GM19193 (cell line): ENCODE data around the gene ITGA1.

ENCODE experiments used
- POLR2A ChIP-seq: IDR thresholded peaks from 4 replicates; pipeline ENCODE4 v1.6.1; 2011; ENCODE audit not compliant: insufficient read depth, insufficient read length; ENCODE audit errors: extremely low read depth

Gene ITGA1

GRCh38 chr5:52989025-52989780, 201.5 kb downstream of the ITGA1 start, which contains the start of gene ITGA2:
ITGA2 (plus strand) TSS chr5:52989352; CDS start chr5:52989469, 117 bp downstream.
- no peak for TF ChIP-seq POLR2A

DNA sequence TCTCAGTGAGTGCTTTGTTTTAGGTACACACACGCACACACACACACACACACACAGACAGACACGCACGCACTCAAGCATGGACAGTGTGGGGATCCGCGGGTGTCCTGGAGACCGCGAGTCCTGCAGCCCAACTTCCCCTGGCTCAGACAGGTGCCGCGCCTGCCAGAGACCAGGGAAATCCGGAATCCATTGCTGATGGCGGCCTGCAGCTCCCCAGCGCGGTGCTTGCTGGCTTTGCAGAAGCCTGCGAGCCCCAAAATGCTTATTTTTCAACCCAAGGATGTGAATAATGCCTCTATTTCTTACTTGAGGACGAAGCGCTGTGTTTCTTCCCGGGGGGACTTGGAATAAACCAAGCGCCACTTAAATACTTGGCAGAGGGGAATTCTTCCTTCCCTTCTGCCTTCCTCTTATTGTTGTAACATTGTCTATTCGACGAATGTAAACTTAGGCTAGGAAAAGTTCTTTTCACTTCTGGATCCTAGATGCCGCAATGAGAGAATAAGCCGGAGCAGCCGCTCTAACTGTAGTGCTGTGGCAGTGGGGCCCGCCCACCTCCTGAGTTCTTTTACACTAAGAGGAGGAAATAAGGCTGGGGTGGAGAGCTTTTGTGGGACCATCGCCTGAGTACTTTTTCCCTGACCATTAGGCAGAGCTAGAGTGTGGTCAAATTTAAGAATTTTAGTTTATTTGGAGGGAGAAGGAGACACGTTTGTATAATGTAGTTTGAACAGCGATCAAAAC, 202.2 kb downstream of the ITGA1 start:
- no peak for TF ChIP-seq POLR2A

- no peak for TF ChIP-seq POLR2A
Measured at GRCh38 chr5:52990528-52990925, 202.8 kb downstream of the ITGA1 start.

DNA sequence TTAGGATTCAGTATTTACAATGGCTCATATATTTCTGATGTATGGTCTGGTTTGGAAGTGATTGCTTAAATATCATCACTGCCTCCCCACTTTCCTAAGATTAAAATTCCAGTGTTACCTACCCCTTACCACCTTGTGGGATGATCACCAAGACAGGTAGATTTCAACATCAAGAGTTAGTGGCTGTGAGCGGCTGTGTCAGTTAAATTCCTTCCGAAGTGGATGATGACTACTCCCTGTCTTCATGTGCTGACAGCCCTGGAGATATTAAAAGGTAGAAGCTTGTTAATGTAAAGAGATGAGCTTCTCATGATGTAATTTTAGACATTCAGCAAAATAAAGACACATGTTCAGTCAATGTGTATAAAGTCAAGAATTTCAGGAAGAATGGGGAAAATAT, 205.7 kb downstream of the ITGA1 start:
- no peak for TF ChIP-seq POLR2A

- TF ChIP-seq POLR2A = no peak
Measured at GRCh38 chr5:52994266-52994665, 206.6 kb downstream of the ITGA1 start.

GRCh38 chr5:52995095-52995494, 207.4 kb downstream of the ITGA1 start:
- no peak for TF ChIP-seq POLR2A

DNA sequence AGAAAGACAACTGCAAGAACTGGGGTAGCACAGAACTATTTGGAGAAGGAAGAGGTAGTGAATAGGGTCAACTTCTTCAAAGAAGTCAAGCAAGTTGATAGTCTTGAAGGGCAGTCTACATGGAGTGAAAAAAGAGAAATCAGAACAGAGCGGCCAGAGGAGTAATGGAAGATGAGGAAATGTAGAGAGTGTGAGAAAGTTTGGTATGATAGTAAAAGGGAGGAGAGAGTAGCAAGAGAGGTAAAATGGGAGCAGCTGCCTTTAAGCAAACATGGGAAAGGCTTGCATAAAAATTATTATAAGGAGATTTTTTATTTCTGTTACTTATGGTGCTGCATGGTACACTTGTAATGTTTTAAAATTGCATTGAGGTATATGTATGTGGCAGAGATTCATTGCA, 208.2 kb downstream of the ITGA1 start:
- TF ChIP-seq POLR2A = no peak

- TF ChIP-seq POLR2A = no peak
Measured at GRCh38 chr5:52996979-52997378, 209.3 kb downstream of the ITGA1 start.

GRCh38 chr5:52997424-52997823, 209.7 kb downstream of the ITGA1 start:
- TF ChIP-seq POLR2A = no peak

- no peak for TF ChIP-seq POLR2A
Measured at GRCh38 chr5:52998552-52999313, 211.0 kb downstream of the ITGA1 start.

DNA sequence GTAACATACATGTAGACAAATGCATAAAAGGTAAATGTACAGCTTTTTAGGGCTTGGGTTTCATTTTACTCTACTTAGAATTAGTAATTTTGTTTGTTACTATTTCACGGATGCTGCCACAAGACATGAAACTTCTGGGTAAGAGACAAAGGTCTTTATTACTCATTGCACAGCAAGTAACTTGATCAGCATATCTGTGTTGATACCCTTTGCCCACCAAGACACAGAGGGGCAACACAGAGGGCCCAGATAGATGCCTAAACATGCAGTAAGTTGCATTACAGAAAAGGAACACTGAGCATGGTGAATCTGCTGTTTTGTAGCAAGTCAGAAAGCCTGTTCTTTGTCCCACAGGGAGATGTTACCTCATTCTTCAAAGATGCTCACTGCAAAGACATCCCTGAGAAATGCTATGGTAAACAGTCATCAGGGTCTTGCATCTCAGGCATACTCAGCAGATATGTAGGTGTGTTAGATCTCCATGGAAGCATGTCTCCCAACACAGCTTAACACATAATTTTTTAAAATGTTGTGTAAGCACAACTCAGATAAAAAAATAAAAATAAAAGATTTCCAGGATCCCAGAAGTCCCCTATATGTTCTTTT, 211.7 kb downstream of the ITGA1 start:
- TF ChIP-seq POLR2A = no peak

DNA sequence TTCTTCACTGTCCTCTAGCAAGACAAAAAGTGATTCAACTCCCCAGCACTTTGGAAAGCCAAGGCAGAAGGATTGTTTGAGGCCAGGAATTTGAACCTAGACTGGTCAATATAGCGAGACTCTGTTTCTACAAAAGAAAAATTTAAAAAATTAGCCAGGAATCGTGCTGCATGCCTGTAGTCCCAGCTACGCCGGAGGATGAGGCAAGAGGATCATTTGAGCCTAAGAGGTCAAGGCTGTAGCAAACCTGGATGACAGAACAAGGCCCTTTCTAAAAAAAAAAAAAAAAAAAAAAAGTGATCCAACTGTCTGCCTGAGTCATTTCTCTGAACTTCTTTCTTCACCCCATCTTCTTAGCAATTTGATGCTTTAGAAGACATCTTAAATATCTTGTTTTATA, 213.8 kb downstream of the ITGA1 start:
- no peak for TF ChIP-seq POLR2A

DNA sequence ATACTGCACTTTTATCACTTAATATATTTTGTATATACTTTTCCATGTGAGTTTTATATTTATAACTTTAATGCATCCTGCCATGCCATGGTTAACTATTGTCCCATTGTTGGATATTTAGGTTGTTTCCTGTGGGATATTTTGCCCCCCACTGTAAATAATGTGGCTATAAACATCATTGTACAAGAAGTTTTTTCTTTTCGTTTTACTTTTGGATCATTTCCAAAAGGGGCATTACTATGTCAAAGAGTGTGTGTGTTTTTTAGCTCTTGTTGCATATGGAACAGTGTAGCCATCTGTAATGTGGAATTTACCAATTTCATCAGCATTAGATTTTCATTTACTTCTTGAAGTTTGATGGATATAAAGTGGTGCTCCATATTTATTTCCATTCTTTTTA, 214.8 kb downstream of the ITGA1 start:
- no peak for TF ChIP-seq POLR2A

DNA sequence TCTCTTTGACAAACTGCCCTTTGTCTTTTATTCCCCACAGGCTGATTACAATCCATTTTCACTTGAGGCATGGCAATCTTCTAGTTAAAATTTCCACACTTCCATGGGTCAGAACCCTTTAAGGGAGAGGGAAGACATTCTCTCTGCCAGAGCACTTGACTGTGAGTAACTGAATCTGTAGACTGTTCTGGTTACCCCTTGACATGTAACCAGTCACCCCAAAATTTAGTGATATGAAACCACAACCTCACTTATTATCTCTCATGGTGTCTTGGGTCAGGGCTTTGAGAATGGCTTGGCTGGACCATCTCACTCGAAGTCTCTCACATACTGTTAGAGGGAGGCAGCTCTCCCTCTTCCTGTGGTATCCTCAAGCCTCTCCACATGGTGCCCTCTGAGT, 215.4 kb downstream of the ITGA1 start:
- TF ChIP-seq POLR2A = no peak
